ENCODE data around the gene EHMT2.

EHMT2 gene

DNA sequence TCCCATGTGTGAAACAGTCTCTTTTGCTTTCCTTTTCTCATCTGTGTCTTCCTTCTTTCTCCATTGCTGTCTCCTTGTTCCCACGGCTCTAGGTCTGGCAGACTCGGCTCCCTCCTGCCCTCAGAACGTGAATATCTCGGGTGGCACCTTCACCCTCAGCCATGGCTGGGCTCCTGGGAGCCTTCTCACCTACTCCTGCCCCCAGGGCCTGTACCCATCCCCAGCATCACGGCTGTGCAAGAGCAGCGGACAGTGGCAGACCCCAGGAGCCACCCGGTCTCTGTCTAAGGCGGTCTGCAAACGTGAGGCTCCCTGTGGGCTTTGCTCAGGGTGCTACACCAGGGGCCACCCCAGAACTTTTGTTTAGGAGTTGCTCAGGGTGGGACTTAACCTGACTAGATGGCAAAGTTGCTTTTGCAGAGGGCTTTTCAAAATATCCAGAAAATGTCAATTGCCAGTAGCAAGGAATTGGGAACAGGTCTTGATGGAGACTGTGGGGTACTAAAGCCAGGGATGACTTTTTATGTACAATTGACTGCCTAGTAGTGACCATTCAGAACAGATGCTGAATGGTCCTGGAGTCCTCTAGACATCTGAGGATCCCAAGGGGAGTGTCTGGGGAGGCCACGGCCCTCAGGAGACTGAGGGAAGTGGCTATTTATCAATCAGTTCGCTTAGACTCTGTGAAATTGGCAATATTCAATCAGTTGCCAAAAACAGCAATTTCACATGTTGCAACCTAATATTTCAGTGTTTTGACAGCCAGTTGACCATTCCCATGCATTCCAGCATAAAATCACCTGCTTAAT, 30.6 kb upstream of the EHMT2 start:
- no peak overlapping the region for H3K4me3 ChIP-seq (ENCODE audit: low read depth, low read length)
- TF ChIP-seq, protein P1, sequence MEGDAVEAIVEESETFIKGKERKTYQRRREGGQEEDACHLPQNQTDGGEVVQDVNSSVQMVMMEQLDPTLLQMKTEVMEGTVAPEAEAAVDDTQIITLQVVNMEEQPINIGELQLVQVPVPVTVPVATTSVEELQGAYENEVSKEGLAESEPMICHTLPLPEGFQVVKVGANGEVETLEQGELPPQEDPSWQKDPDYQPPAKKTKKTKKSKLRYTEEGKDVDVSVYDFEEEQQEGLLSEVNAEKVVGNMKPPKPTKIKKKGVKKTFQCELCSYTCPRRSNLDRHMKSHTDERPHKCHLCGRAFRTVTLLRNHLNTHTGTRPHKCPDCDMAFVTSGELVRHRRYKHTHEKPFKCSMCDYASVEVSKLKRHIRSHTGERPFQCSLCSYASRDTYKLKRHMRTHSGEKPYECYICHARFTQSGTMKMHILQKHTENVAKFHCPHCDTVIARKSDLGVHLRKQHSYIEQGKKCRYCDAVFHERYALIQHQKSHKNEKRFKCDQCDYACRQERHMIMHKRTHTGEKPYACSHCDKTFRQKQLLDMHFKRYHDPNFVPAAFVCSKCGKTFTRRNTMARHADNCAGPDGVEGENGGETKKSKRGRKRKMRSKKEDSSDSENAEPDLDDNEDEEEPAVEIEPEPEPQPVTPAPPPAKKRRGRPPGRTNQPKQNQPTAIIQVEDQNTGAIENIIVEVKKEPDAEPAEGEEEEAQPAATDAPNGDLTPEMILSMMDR (IDR thresholded peaks at IDR 0.05; ENCODE audit: low read depth, low read length), result no peak

DNA sequence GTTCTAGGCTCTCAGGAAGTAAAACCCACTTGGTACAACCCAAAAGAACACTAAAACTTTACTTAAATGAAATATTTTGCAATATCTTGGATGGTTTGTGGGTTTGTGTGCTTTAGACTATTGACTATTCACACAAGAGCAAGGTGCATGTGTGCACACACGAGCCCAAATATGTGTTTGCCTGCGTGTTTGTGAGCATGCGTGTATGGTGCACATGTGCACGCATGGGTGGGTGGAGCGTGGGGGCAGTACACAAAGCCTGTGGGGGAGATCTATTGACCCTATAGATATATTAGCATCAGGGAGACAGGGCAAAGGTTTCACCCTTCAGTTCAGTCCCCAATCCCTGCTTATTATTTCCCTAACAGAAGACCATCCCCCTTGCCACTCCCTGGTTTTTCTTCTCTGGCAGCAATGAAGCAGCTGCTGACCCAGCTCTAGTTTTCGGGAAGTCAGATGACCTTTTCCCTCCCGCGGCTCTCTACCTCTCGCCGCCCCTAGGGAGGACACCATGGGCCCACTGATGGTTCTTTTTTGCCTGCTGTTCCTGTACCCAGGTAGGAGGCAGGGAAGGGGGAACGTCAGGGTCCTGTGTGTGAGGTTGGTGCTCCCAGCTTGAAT, 29.9 kb upstream of the EHMT2 start, which contains the start of gene C2:
Gene C2, plus strand, starts transcription at position 476 of the 621 bp plus-strand sequence. Its CDS starts 36 bp downstream, at position 512.
- H3K4me3 ChIP-seq (ENCODE audit: low read depth, low read length), result no peak within 1 kb of the TSS
- in situ Hi-C loops (cut with HindIII; ENCODE audit: low sequenced_read_pairs), result no loop called here
- TF ChIP-seq, protein P1 (IDR thresholded peaks at IDR 0.05; ENCODE audit: low read depth, low read length), result no peak
- no peak for DNase-seq (ENCODE audit: low read depth, low spot score)

More for the DNA sequence above, 30.6 kb upstream of the EHMT2 start:
- in situ Hi-C loops (cut with HindIII; ENCODE audit: low sequenced_read_pairs), result no loop called here
- DNase-seq (ENCODE audit: low read depth, low spot score), result no peak

GRCh38 chr6:31922942-31923341, 25.4 kb upstream of the EHMT2 start:
- H3K4me3 ChIP-seq (ENCODE audit: low read depth, low read length), result no peak overlapping the region
- in situ Hi-C loops (cut with HindIII; ENCODE audit: low sequenced_read_pairs), result no loop called here
- DNase-seq (ENCODE audit: low read depth, low spot score), result no peak
- TF ChIP-seq, protein P1 (IDR thresholded peaks at IDR 0.05; ENCODE audit: low read depth, low read length), result no peak

GRCh38 chr6:31920811-31921210, 23.3 kb upstream of the EHMT2 start:
- in situ Hi-C loops (cut with HindIII; ENCODE audit: low sequenced_read_pairs), result no loop called here
- no peak for DNase-seq (ENCODE audit: low read depth, low spot score)
- TF ChIP-seq, protein P1 (IDR thresholded peaks at IDR 0.05; ENCODE audit: low read depth, low read length), result no peak
- H3K4me3 ChIP-seq (ENCODE audit: low read depth, low read length), result no peak overlapping the region

GRCh38 chr6:31919624-31920303, 22.3 kb upstream of the EHMT2 start:
- H3K4me3 ChIP-seq (ENCODE audit: low read depth, low read length), result no peak overlapping the region
- TF ChIP-seq, protein P1 (IDR thresholded peaks at IDR 0.05; ENCODE audit: low read depth, low read length), result no peak
- in situ Hi-C loops (cut with HindIII; ENCODE audit: low sequenced_read_pairs), result no loop called here
- DNase-seq (ENCODE audit: low read depth, low spot score), result no peak

DNA sequence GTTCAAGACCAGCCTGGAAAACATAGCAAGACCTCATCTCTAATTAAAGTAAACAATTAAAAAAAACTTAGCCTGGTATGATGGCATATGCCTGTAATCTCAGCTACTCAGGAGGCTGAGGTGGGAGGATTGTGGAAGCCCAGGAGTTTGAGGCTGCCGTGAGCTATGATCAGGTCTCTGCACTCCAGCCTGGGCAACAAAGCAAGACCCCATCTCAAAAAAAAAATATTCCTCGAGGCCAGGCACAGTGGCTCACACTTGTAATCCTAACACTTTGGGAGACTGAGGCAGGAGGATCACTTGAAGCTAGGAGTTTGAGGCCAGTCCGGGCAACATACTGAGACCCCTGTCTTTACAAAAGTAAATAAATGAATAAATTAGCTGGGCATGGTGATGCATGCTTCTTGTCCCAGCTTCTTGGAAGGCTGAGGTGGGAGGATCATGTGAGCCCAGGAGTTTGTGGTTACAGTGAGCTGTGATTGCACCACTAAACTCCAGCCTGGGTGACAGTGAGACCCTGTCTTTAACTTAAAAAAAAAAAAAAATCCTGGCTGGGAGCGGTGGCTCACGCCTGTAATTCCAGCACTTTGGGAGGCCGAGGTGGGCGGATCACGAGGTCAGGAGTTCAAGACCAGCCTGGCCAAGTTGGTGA, 20.7 kb upstream of the EHMT2 start:
- in situ Hi-C loops (cut with HindIII; ENCODE audit: low sequenced_read_pairs), result no loop called here
- TF ChIP-seq, protein P1 (IDR thresholded peaks at IDR 0.05; ENCODE audit: low read depth, low read length), result no peak
- no peak for DNase-seq (ENCODE audit: low read depth, low spot score)
- H3K4me3 ChIP-seq (ENCODE audit: low read depth, low read length), result no peak overlapping the region
